SK-N-DZ (cell line): Measurements from ENCODE around the gene MBNL2.

Source experiments
- DNase-seq: peaks from one replicate; pipeline ENCODE4 v3.0.0-alpha.2; 2015; ENCODE audit warnings: low spot score

Gene MBNL2

GRCh38 chr13:97322740-97323342, 100.7 kb downstream of the MBNL2 start:
- DNase-seq: no peak

- DNase-seq: no peak
Measured at GRCh38 chr13:97324115-97324514, 102.0 kb downstream of the MBNL2 start.

GRCh38 chr13:97325738-97326137, 103.6 kb downstream of the MBNL2 start:
- DNase-seq: no peak

- peak; percentile 81 for DNase-seq
Measured at GRCh38 chr13:97327086-97327485, 105.0 kb downstream of the MBNL2 start.

- DNase-seq: no peak
Measured at GRCh38 chr13:97327506-97328221, 105.5 kb downstream of the MBNL2 start.

- DNase-seq: no peak
Measured at GRCh38 chr13:97328222-97328790, 106.2 kb downstream of the MBNL2 start.

- no peak for DNase-seq
Measured at GRCh38 chr13:97329331-97329730, 107.2 kb downstream of the MBNL2 start.

- DNase-seq: no peak
Measured at GRCh38 chr13:97330448-97330847, 108.3 kb downstream of the MBNL2 start.

GRCh38 chr13:97332742-97333141, 110.6 kb downstream of the MBNL2 start:
- no peak for DNase-seq

- DNase-seq: no peak
Measured at GRCh38 chr13:97333983-97334382, 111.8 kb downstream of the MBNL2 start.

GRCh38 chr13:97334690-97335089, 112.6 kb downstream of the MBNL2 start:
- DNase-seq: no peak

GRCh38 chr13:97335488-97336134, 113.5 kb downstream of the MBNL2 start:
- no peak for DNase-seq

- no peak for DNase-seq
Measured at GRCh38 chr13:97337985-97338499, 115.9 kb downstream of the MBNL2 start.

- no peak for DNase-seq
Measured at GRCh38 chr13:97338571-97338970, 116.4 kb downstream of the MBNL2 start.

- peak; percentile 82 for DNase-seq
Measured at GRCh38 chr13:97339019-97339987, 117.2 kb downstream of the MBNL2 start.

- peak; percentile 85 for DNase-seq
Measured at GRCh38 chr13:97339988-97340749, 118.0 kb downstream of the MBNL2 start.

- no peak for DNase-seq
Measured at GRCh38 chr13:97341135-97341534, 119.0 kb downstream of the MBNL2 start.

GRCh38 chr13:97342136-97342535, 120.0 kb downstream of the MBNL2 start:
- no peak for DNase-seq

GRCh38 chr13:97342936-97343335, 120.8 kb downstream of the MBNL2 start:
- no peak for DNase-seq
